Eye (tissue), 1 donor: ENCODE measurements around the gene SIPA1L3.
A peak's percentile ranks its signal among the peaks of the same experiment; 100 is the strongest.

Experiments
- DNase-seq: peaks from one replicate; pipeline ENCODE4 v3.0.0-alpha.2; 2015

SIPA1L3 gene

GRCh38 chr19:38122402-38123093, 215.5 kb downstream of the SIPA1L3 start:
- no peak for DNase-seq

GRCh38 chr19:38125238-38125637, 218.2 kb downstream of the SIPA1L3 start:
- no peak for DNase-seq

GRCh38 chr19:38130399-38130798, 223.4 kb downstream of the SIPA1L3 start:
- no peak for DNase-seq

- no peak for DNase-seq
Observed at GRCh38 chr19:38132781-38133180, 225.8 kb downstream of the SIPA1L3 start.

- DNase-seq, result no peak
Observed at GRCh38 chr19:38133319-38133718, 226.3 kb downstream of the SIPA1L3 start.

GRCh38 chr19:38134540-38135149, 227.6 kb downstream of the SIPA1L3 start:
- peak; percentile 73 for DNase-seq

- DNase-seq, result no peak
Observed at GRCh38 chr19:38135150-38135998, 228.4 kb downstream of the SIPA1L3 start.

GRCh38 chr19:38139122-38139521, 232.1 kb downstream of the SIPA1L3 start:
- DNase-seq, result no peak

- no peak for DNase-seq
Observed at GRCh38 chr19:38141108-38141507, 234.1 kb downstream of the SIPA1L3 start.

- DNase-seq, result peak; percentile 87
Observed at GRCh38 chr19:38142176-38143035, 235.4 kb downstream of the SIPA1L3 start.

- no peak for DNase-seq
Observed at GRCh38 chr19:38143847-38144246, 236.8 kb downstream of the SIPA1L3 start.

GRCh38 chr19:38144667-38145066, 237.7 kb downstream of the SIPA1L3 start:
- DNase-seq, result no peak

GRCh38 chr19:38145623-38146022, 238.6 kb downstream of the SIPA1L3 start:
- DNase-seq, result no peak

GRCh38 chr19:38148337-38148736, 241.3 kb downstream of the SIPA1L3 start:
- DNase-seq, result no peak

GRCh38 chr19:38149661-38150061, 242.7 kb downstream of the SIPA1L3 start:
- DNase-seq, result no peak

GRCh38 chr19:38151242-38151641, 244.2 kb downstream of the SIPA1L3 start:
- no peak for DNase-seq

- peak; percentile 49 for DNase-seq
Observed at GRCh38 chr19:38152461-38153379, 245.7 kb downstream of the SIPA1L3 start.

GRCh38 chr19:38155453-38155852, 248.4 kb downstream of the SIPA1L3 start:
- DNase-seq, result no peak

GRCh38 chr19:38158730-38159129, 251.7 kb downstream of the SIPA1L3 start:
- DNase-seq, result no peak

- DNase-seq, result no peak
Observed at GRCh38 chr19:38162094-38162493, 255.1 kb downstream of the SIPA1L3 start.

- no peak for DNase-seq
Observed at GRCh38 chr19:38162632-38163031, 255.6 kb downstream of the SIPA1L3 start.
